ENCODE measurements around the gene IL1RAP.
"Not testable (repeated sequence)": the region's sequence is repeated elsewhere in the genome, so short reads cannot be mapped to it uniquely, and the experiment has no call there.

The IL1RAP gene

GRCh38 chr3:190641564-190641963 lies 127.7 kb downstream of the IL1RAP start:
- ATAC-seq: no peak

GRCh38 chr3:190642016-190642415 lies 128.1 kb downstream of the IL1RAP start:
- Mint-ChIP-seq H3K4me1 (no peaks in the 10 kb centered on the region), H3K27ac (no peak overlapping the region), H3K9me3 (no peaks in the 10 kb centered on the region), H3K4me3 (no peak overlapping the region), H3K36me3 (ENCODE audit: low read depth) (peaks cover 29% of the 10 kb centered on the region), H3K27me3 (no peaks in the 10 kb centered on the region)
- DNase-seq (no peak), ATAC-seq (no peak)

More at GRCh38 chr3:190641564-190641963, 127.7 kb downstream of the IL1RAP start:
- Mint-ChIP-seq H3K36me3 (ENCODE audit: low read depth) (peaks cover 28% of the 10 kb centered on the region), H3K4me3 (no peak overlapping the region), H3K9me3 (no peaks in the 10 kb centered on the region), H3K27ac (no peak overlapping the region), H3K27me3 (no peaks in the 10 kb centered on the region), H3K4me1 (no peaks in the 10 kb centered on the region)
- no peak for DNase-seq

GRCh38 chr3:190644035-190644434 lies 130.2 kb downstream of the IL1RAP start:
- Mint-ChIP-seq H3K27ac (no peak overlapping the region), H3K4me1 (no peaks in the 10 kb centered on the region), H3K4me3 (no peak overlapping the region), H3K27me3 (no peaks in the 10 kb centered on the region), H3K9me3 (no peaks in the 10 kb centered on the region), H3K36me3 (ENCODE audit: low read depth) (peaks cover 33% of the 10 kb centered on the region)
- no peak for ATAC-seq
- no peak for DNase-seq

- Mint-ChIP-seq H3K27ac (no peak overlapping the region), H3K4me3 (no peak overlapping the region), H3K4me1 (no peaks in the 10 kb centered on the region), H3K9me3 (no peaks in the 10 kb centered on the region), H3K27me3 (no peaks in the 10 kb centered on the region), H3K36me3 (ENCODE audit: low read depth) (peaks cover 30% of the 10 kb centered on the region)
- ATAC-seq (no peak), DNase-seq (no peak)
Observed at GRCh38 chr3:190644766-190645165, 130.9 kb downstream of the IL1RAP start.

GRCh38 chr3:190645932-190646460 lies 132.1 kb downstream of the IL1RAP start:
- H3K9me3 Mint-ChIP-seq: no peaks in the 10 kb centered on the region
- H3K27me3 Mint-ChIP-seq: no peaks in the 10 kb centered on the region
- DNase-seq: no peak
- no peak for ATAC-seq
- no peak overlapping the region for H3K27ac Mint-ChIP-seq
- no peaks in the 10 kb centered on the region for H3K4me1 Mint-ChIP-seq
- peaks cover 28% of the 10 kb centered on the region for H3K36me3 Mint-ChIP-seq (ENCODE audit: low read depth)
- no peak overlapping the region for H3K4me3 Mint-ChIP-seq

- no peak overlapping the region for H3K27ac Mint-ChIP-seq
- H3K36me3 Mint-ChIP-seq (ENCODE audit: low read depth): peaks cover 24% of the 10 kb centered on the region
- no peaks in the 10 kb centered on the region for H3K27me3 Mint-ChIP-seq
- ATAC-seq (no peak), DNase-seq (no peak)
- no peak overlapping the region for H3K4me3 Mint-ChIP-seq
- H3K4me1 Mint-ChIP-seq: no peaks in the 10 kb centered on the region
- H3K9me3 Mint-ChIP-seq: no peaks in the 10 kb centered on the region
Observed at GRCh38 chr3:190646996-190647395, 133.1 kb downstream of the IL1RAP start.

GRCh38 chr3:190655933-190656332 lies 142.0 kb downstream of the IL1RAP start:
- Mint-ChIP-seq H3K4me3 (no peak overlapping the region), H3K4me1 (no peaks in the 10 kb centered on the region), H3K9me3 (no peaks in the 10 kb centered on the region), H3K27ac (no peak overlapping the region), H3K36me3 (ENCODE audit: low read depth) (no peaks in the 10 kb centered on the region), H3K27me3 (no peaks in the 10 kb centered on the region)
- DNase-seq: no peak
- no peak for ATAC-seq

- ATAC-seq (no peak), DNase-seq (no peak)
- no peaks in the 10 kb centered on the region for H3K36me3 Mint-ChIP-seq (ENCODE audit: low read depth)
- H3K4me1 Mint-ChIP-seq: no peaks in the 10 kb centered on the region
- no peak overlapping the region for H3K4me3 Mint-ChIP-seq
- H3K27me3 Mint-ChIP-seq: peaks cover 4% of the 10 kb centered on the region
- H3K27ac Mint-ChIP-seq: no peak overlapping the region
- no peaks in the 10 kb centered on the region for H3K9me3 Mint-ChIP-seq
Observed at GRCh38 chr3:190658106-190658505, 144.2 kb downstream of the IL1RAP start.

GRCh38 chr3:190666821-190667220 lies 152.9 kb downstream of the IL1RAP start:
- DNase-seq (no peak), ATAC-seq (no peak)
- Mint-ChIP-seq H3K27me3 (peaks cover 12% of the 10 kb centered on the region), H3K4me3 (no peak overlapping the region), H3K27ac (no peak overlapping the region), H3K36me3 (ENCODE audit: low read depth) (no peaks in the 10 kb centered on the region), H3K4me1 (no peaks in the 10 kb centered on the region), H3K9me3 (no peaks in the 10 kb centered on the region)

- ATAC-seq (no peak), DNase-seq (no peak)
- no peak overlapping the region for H3K4me3 Mint-ChIP-seq
- H3K27me3 Mint-ChIP-seq: peaks cover 8% of the 10 kb centered on the region
- H3K36me3 Mint-ChIP-seq (ENCODE audit: low read depth): no peaks in the 10 kb centered on the region
- no peaks in the 10 kb centered on the region for H3K4me1 Mint-ChIP-seq
- no peak overlapping the region for H3K27ac Mint-ChIP-seq
- no peaks in the 10 kb centered on the region for H3K9me3 Mint-ChIP-seq
Observed at GRCh38 chr3:190671658-190672057, 157.8 kb downstream of the IL1RAP start.

GRCh38 chr3:190673148-190673547 lies 159.3 kb downstream of the IL1RAP start:
- H3K4me1 Mint-ChIP-seq: no peaks in the 10 kb centered on the region
- no peaks in the 10 kb centered on the region for H3K36me3 Mint-ChIP-seq (ENCODE audit: low read depth)
- ATAC-seq (no peak), DNase-seq (no peak)
- peaks cover 8% of the 10 kb centered on the region for H3K27me3 Mint-ChIP-seq
- H3K9me3 Mint-ChIP-seq: peaks cover 2% of the 10 kb centered on the region
- H3K27ac Mint-ChIP-seq: no peak overlapping the region
- no peak overlapping the region for H3K4me3 Mint-ChIP-seq

- no peak for DNase-seq
- Mint-ChIP-seq H3K9me3 (peaks cover 5% of the 10 kb centered on the region), H3K36me3 (ENCODE audit: low read depth) (no peaks in the 10 kb centered on the region), H3K4me1 (no peaks in the 10 kb centered on the region), H3K27ac (no peak overlapping the region), H3K4me3 (no peak overlapping the region), H3K27me3 (peaks cover 8% of the 10 kb centered on the region)
- no peak for ATAC-seq
Observed at GRCh38 chr3:190676481-190676880, 162.6 kb downstream of the IL1RAP start.

- Mint-ChIP-seq H3K9me3 (peaks cover 5% of the 10 kb centered on the region), H3K36me3 (ENCODE audit: low read depth) (no peaks in the 10 kb centered on the region), H3K4me3 (no peak overlapping the region), H3K27ac (no peak overlapping the region), H3K27me3 (peaks cover 8% of the 10 kb centered on the region), H3K4me1 (no peaks in the 10 kb centered on the region)
- ATAC-seq: no peak
- no peak for DNase-seq
Observed at GRCh38 chr3:190677001-190677400, 163.1 kb downstream of the IL1RAP start.

GRCh38 chr3:190677868-190678267 lies 164.0 kb downstream of the IL1RAP start:
- H3K4me3 Mint-ChIP-seq; ATAC-seq; H3K27ac Mint-ChIP-seq; DNase-seq; H3K27me3 Mint-ChIP-seq; H3K9me3 Mint-ChIP-seq; H3K36me3 Mint-ChIP-seq (ENCODE audit: low read depth); H3K4me1 Mint-ChIP-seq: not testable (repeated sequence)

- H3K27ac Mint-ChIP-seq: no peak overlapping the region
- no peaks in the 10 kb centered on the region for H3K4me1 Mint-ChIP-seq
- ATAC-seq (no peak), DNase-seq (no peak)
- peaks cover 5% of the 10 kb centered on the region for H3K27me3 Mint-ChIP-seq
- no peaks in the 10 kb centered on the region for H3K36me3 Mint-ChIP-seq (ENCODE audit: low read depth)
- H3K9me3 Mint-ChIP-seq: peaks cover 5% of the 10 kb centered on the region
- H3K4me3 Mint-ChIP-seq: no peak overlapping the region
Observed at GRCh38 chr3:190680691-190681090, 166.8 kb downstream of the IL1RAP start.

- no peak overlapping the region for H3K4me3 Mint-ChIP-seq
- ATAC-seq: no peak
Observed at GRCh38 chr3:190684776-190685175, 170.9 kb downstream of the IL1RAP start.

More at GRCh38 chr3:190684776-190685175, 170.9 kb downstream of the IL1RAP start:
- Mint-ChIP-seq H3K27ac (no peak overlapping the region), H3K27me3 (peaks cover 12% of the 10 kb centered on the region), H3K36me3 (ENCODE audit: low read depth) (no peaks in the 10 kb centered on the region), H3K9me3 (peaks cover 14% of the 10 kb centered on the region), H3K4me1 (no peaks in the 10 kb centered on the region)
- DNase-seq: no peak
